PC-3 (cell line): ENCODE data around the gene TEDC1. TPM values are rescaled to one million over a fixed set of nuclear protein-coding genes. Genes with fewer than 3 reads are reported as not detected.

Experiments
- ATAC-seq: fragments of 200-7000 bp; cut with Tn5 transposase; 2 replicates; pipeline ENCODE4 v1.9.1; 2020; ENCODE audit warnings: mild to moderate bottlenecking, moderate library complexity
- BruUV-seq: library from RNA; stranded (reverse); fragments of 400-500 nt; replicated peaks from 2 replicates; lab custom pipeline; 2021; lab: Mats Ljungman, UMichigan
- CTCF ChIA-PET: fragments of 300-600 bp; sonication (Branson Sonifier 250); formaldehyde crosslinking; loops from one replicate; lab custom pipeline; 2022; ENCODE audit warnings: antibody characterized with exemption; lab: Charles Lee
- POLR2A ChIA-PET: fragments of 300-600 bp; sonication (Branson Sonifier 250); formaldehyde crosslinking; loops from one replicate; lab custom pipeline; 2022; ENCODE audit warnings: antibody characterized with exemption; ENCODE audit not compliant: unreplicated experiment; lab: Charles Lee
- DNase-seq: peaks from one replicate; pipeline ENCODE4 v3.0.0-alpha.2; 2015
- H2AFZ ChIP-seq: fragments of 300-600 bp; sonication (generic); 2 replicates; pipeline ENCODE4 v1.6.0; 2016; ENCODE audit warnings: antibody characterized with exemption, low read length
- H3F3A ChIP-seq: fragments of 300-600 bp; sonication (generic); one replicate; pipeline ENCODE4 v1.6.0; 2017; ENCODE audit warnings: antibody characterized with exemption, low read length, control low read depth, mild to moderate bottlenecking; ENCODE audit not compliant: unreplicated experiment
- H3K27ac ChIP-seq: fragments of 300-600 bp; sonication (generic); 2 replicates; pipeline ENCODE4 v1.5.1; 2016; ENCODE audit warnings: mild to moderate bottlenecking, low read length
- H3K27me3 ChIP-seq: fragments of 300-600 bp; sonication (generic); 2 replicates; pipeline ENCODE4 v1.6.1; 2016; ENCODE audit warnings: low read length, mixed read lengths
- H3K36me3 ChIP-seq: fragments of 300-600 bp; sonication (generic); 2 replicates; pipeline ENCODE4 v1.6.1; 2016; ENCODE audit warnings: low read depth, mixed run types, low read length, mixed read lengths
- H3K4me1 ChIP-seq: fragments of 300-600 bp; sonication (generic); 2 replicates; pipeline ENCODE4 v1.5.1; 2016; ENCODE audit warnings: low read length; ENCODE audit not compliant: insufficient read depth
- H3K4me2 ChIP-seq: fragments of 300-600 bp; sonication (generic); 2 replicates; pipeline ENCODE4 v1.6.0; 2016; ENCODE audit warnings: low read length
- H3K4me3 ChIP-seq: fragments of 300-600 bp; sonication (generic); 2 replicates; pipeline ENCODE4 v1.5.1; 2016; ENCODE audit warnings: mild to moderate bottlenecking, low read length, mixed read lengths
- H3K79me2 ChIP-seq: fragments of 300-600 bp; sonication (generic); 2 replicates; pipeline ENCODE4 v1.6.1; 2017; ENCODE audit warnings: low read length, mixed read lengths
- H3K9ac ChIP-seq: fragments of 300-600 bp; sonication (generic); 2 replicates; pipeline ENCODE4 v1.6.0; 2016; ENCODE audit warnings: mild to moderate bottlenecking, low read length
- H3K9me2 ChIP-seq: fragments of 300-600 bp; sonication (generic); replicated peaks from 2 replicates; pipeline ENCODE4 v1.6.1; 2016; ENCODE audit warnings: mixed run types, low read length, mixed read lengths
- H3K9me3 ChIP-seq: fragments of 300-600 bp; sonication (generic); 2 replicates; pipeline ENCODE4 v1.6.1; 2016; ENCODE audit warnings: low read length, mixed read lengths
- H4K20me1 ChIP-seq: fragments of 300-600 bp; sonication (generic); 2 replicates; pipeline ENCODE4 v1.6.1; 2016; ENCODE audit warnings: low read length, mixed read lengths
- CTCF ChIP-seq: fragments of 300-600 bp; sonication (generic); conservative IDR thresholded peaks from 2 replicates; pipeline ENCODE4 v1.5.1; 2017; ENCODE audit warnings: antibody characterized with exemption, low read depth, mild to moderate bottlenecking, low read length
- EZH2 ChIP-seq: fragments of 300-600 bp; sonication (generic); IDR thresholded peaks from one replicate; pipeline ENCODE4 v1.6.1; 2017; ENCODE audit warnings: antibody characterized with exemption, mild to moderate bottlenecking, low read length; ENCODE audit not compliant: unreplicated experiment
- EZH2phosphoT487 ChIP-seq: fragments of 300-600 bp; sonication (generic); IDR thresholded peaks from 2 replicates; pipeline ENCODE4 v1.6.1; 2018; ENCODE audit warnings: mild to moderate bottlenecking, antibody characterized with exemption, low read length, borderline replicate concordance
- intact Hi-C: fragments of 100-400 bp; cut with micrococcal nuclease; formaldehyde crosslinking; loops from 2 replicates; pipeline ENCODE4 v1.9.0; 2023
- total RNA-seq: library from RNA; depleted of rRNA; stranded (reverse); fragments of >200 nt; gene quantifications from 2 replicates; pipeline ENCODE4 v1.2.3, GENCODE V29; 2014

TEDC1 gene
- total RNA-seq, 1 experiment from 2014 or later = 66.7 TPM

- H2AFZ ChIP-seq = no peak overlapping the region
- H3K27ac ChIP-seq = no peak overlapping the region
- no peaks in the 10 kb centered on the region for H4K20me1 ChIP-seq
- TF ChIP-seq CTCF (no peak), EZH2phosphoT487 (no peak), EZH2 (no peak)
- intact Hi-C loops = no loop called here
- POLR2A ChIA-PET = no interaction called here
- no peaks in the 10 kb centered on the region for H3F3A ChIP-seq
- CTCF ChIA-PET = no interaction called here
- H3K9me2 ChIP-seq = no peaks in the 10 kb centered on the region
- no peaks in the 10 kb centered on the region for H3K79me2 ChIP-seq
- no peak overlapping the region for H3K4me2 ChIP-seq
- BruUV-seq = no TSS peak
- no peaks in the 10 kb centered on the region for H3K4me1 ChIP-seq
- H3K9ac ChIP-seq = no peak overlapping the region
- no peak overlapping the region for H3K4me3 ChIP-seq
- H3K27me3 ChIP-seq = no peaks in the 10 kb centered on the region
- no peaks in the 10 kb centered on the region for H3K9me3 ChIP-seq
- no peak for DNase-seq
- ATAC-seq = no peak
- no peaks in the 10 kb centered on the region for H3K36me3 ChIP-seq
Observed at GRCh38 chr14:105501504-105502291, 10.7 kb downstream of the TEDC1 start.

GRCh38 chr14:105502446-105503295 is 11.6 kb downstream of the TEDC1 start:
- Histone ChIP-seq H3K4me1 (no peaks in the 10 kb centered on the region), H2AFZ (no peak overlapping the region), H3K4me3 (no peak overlapping the region), H3K79me2 (no peaks in the 10 kb centered on the region), H3K9me3 (no peaks in the 10 kb centered on the region), H3K4me2 (no peak overlapping the region), H3K27me3 (no peaks in the 10 kb centered on the region), H3K9me2 (no peaks in the 10 kb centered on the region), H4K20me1 (no peaks in the 10 kb centered on the region), H3K9ac (no peak overlapping the region), H3K36me3 (no peaks in the 10 kb centered on the region), H3K27ac (no peak overlapping the region), H3F3A (no peaks in the 10 kb centered on the region)
- TF ChIP-seq CTCF (no peak), EZH2 (no peak), EZH2phosphoT487 (no peak)
- CTCF ChIA-PET = no interaction called here
- intact Hi-C loops = no loop called here
- no peak for ATAC-seq
- POLR2A ChIA-PET = no interaction called here
- BruUV-seq = no TSS peak
- no peak for DNase-seq
